Activated CD4-positive, alpha-beta T cell treated with anti-CD3 and anti-CD28 coated beads for 36 hours (primary cell): Measurements from ENCODE around the gene NCAM2. TPM values are rescaled to one million over a fixed set of nuclear protein-coding genes. Genes with fewer than 3 reads are reported as not detected.

Experiments used
- ATAC-seq: fragments of 200-7000 bp; cut with Tn5 transposase; one replicate; pipeline ENCODE4 v1.10.0; 2021; ENCODE audit warnings: mild to moderate bottlenecking, moderate library complexity
- CTCF ChIA-PET: fragments of 350-600 bp; sonication (Branson Sonifier 250); formaldehyde crosslinking; loops from one replicate; lab custom pipeline; 2021; ENCODE audit warnings: antibody characterized with exemption; lab: Charles Lee
- POLR2A ChIA-PET: fragments of 350-600 bp; sonication (Branson Sonifier 250); formaldehyde crosslinking; loops from one replicate; lab custom pipeline; 2021; ENCODE audit warnings: antibody characterized with exemption, inconsistent platforms; lab: Charles Lee
- DNase-seq: peaks from one replicate; pipeline ENCODE4 v3.0.0-alpha.2; 2020
- H3K27ac Mint-ChIP-seq: one replicate; pipeline ENCODE4 v1.8.0; 2021; ENCODE audit warnings: mixed read lengths
- H3K27me3 Mint-ChIP-seq: one replicate; pipeline ENCODE4 v1.8.0; 2021; ENCODE audit warnings: mixed read lengths
- H3K36me3 Mint-ChIP-seq: one replicate; pipeline ENCODE4 v1.8.0; 2021; ENCODE audit warnings: low read depth, mixed read lengths
- H3K4me1 Mint-ChIP-seq: one replicate; pipeline ENCODE4 v1.8.0; 2021; ENCODE audit warnings: mixed read lengths
- H3K4me3 Mint-ChIP-seq: one replicate; pipeline ENCODE4 v1.8.0; 2021; ENCODE audit warnings: mild to moderate bottlenecking, moderate library complexity, mixed read lengths
- H3K9me3 Mint-ChIP-seq: one replicate; pipeline ENCODE4 v1.8.0; 2021; ENCODE audit warnings: low read depth, mixed read lengths
- intact Hi-C, 2 experiments: fragments of 100-400 bp; cut with DNase I in 1 of 2; cut with micrococcal nuclease in 1 of 2; formaldehyde crosslinking; loops; one replicate each; pipeline versions ENCODE4 v1.14.2 to v1.15.1; 2022 to 2024; cut with DNase I, micrococcal nuclease
- total RNA-seq, 2 experiments: library from RNA; stranded (reverse); gene quantifications; one replicate each; pipeline ENCODE4 v1.2.3, GENCODE V29; 2021

NCAM2 gene
- total RNA-seq, 2 experiments from 2014 or later = not detected

DNA sequence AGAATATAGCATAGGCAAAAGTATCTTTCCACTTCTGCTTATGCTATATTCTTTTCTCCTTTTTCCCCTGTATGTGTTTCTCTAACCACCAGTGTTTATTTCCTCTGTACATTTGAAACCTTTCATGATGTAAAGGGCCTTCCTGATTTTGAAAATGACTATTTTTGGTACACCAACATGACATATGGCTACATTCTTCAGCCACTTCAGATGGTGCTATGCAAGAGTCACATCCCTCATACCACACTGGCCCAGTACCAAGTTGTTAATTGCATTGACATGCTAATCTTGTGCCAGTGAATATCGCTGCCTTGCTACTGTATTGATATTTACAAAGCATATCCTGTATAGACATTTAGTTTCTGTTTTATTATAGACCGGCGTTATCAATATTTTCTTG, 408.7 kb downstream of the NCAM2 start:
- Mint-ChIP-seq H3K9me3 (peaks cover 2% of the 10 kb centered on the region), H3K27ac (no peak overlapping the region), H3K36me3 (no peaks in the 10 kb centered on the region), H3K4me3 (no peak overlapping the region), H3K4me1 (no peaks in the 10 kb centered on the region), H3K27me3 (no peaks in the 10 kb centered on the region)
- CTCF ChIA-PET = no interaction called here
- intact Hi-C loops = no loop called here
- POLR2A ChIA-PET = no interaction called here
- DNase-seq = no peak
- ATAC-seq = no peak

DNA sequence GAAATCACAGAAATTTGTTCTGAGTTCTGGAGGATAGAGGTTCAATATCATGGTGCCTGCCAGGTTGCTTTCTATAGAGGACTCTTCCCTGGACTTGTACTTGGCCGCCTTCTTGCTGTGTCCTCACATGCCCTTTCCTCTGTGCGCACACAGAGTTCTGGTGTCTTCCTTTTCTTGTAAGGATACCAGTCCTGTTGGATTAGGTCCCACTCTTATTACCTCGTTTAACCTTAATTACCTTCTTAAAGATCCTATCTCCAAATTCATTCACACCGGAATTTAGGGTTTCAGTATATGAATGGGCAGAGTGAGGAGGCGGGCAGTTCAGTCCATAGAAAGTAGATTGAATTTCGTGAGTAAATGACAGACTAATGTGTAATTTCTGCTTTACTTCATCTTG, 413.9 kb downstream of the NCAM2 start:
- Mint-ChIP-seq H3K4me3 (no peak overlapping the region), H3K27me3 (no peaks in the 10 kb centered on the region), H3K27ac (no peak overlapping the region), H3K4me1 (no peaks in the 10 kb centered on the region), H3K36me3 (no peaks in the 10 kb centered on the region), H3K9me3 (peaks cover 11% of the 10 kb centered on the region)
- intact Hi-C loops = no loop called here
- ATAC-seq = no peak
- POLR2A ChIA-PET = no interaction called here
- CTCF ChIA-PET = no interaction called here
- no peak for DNase-seq

DNA sequence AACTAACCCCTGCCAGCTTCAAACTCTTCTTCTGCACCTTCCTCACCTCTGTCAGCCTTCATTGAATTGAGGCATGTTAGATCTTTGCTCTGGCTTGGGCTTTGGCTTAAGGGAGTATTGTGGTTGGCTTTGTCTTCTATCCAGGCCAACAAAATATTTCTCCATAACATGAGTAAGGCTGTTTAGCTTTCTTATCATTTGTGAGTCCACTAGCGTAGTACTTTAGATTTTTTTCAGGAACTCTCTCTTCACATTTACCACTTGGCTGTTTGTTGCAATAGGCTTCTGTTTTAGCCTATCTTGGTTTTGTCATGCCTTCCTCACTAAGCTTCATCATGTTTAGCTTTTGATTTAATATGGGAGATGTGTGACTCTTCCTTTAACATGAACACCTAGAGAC, 417.5 kb downstream of the NCAM2 start:
- no peak overlapping the region for H3K4me3 Mint-ChIP-seq
- ChIA-PET CTCF (no interaction called here), POLR2A (no interaction called here)
- no peak overlapping the region for H3K27ac Mint-ChIP-seq
- DNase-seq = no peak
- peaks cover 11% of the 10 kb centered on the region for H3K9me3 Mint-ChIP-seq
- H3K36me3 Mint-ChIP-seq = no peaks in the 10 kb centered on the region
- ATAC-seq = no peak
- no peaks in the 10 kb centered on the region for H3K4me1 Mint-ChIP-seq
- intact Hi-C loops = loop anchor here in 1 of 2 experiments (5.0 kb wide), 1 partner anchor 52 kb away; no protein-coding TSS in a partner anchor
- no peaks in the 10 kb centered on the region for H3K27me3 Mint-ChIP-seq

DNA sequence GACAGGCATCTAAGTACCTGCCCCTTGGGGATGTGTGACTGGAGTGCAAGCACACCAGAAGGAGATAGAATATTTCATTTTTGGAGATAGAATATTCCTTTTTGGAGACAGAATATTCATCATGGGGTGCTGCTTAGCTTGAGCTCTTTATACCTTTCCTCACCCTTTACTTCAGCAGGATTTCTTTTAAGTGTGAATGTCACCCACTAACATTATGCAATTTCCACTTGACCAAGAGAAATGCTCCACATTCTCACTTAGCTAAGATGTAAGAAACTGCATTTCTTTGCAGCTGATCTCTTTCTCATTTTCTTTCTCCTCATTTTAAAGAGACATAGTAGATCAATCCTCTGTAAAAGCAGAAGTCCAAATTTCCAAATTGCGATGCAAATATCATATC, 436.7 kb downstream of the NCAM2 start:
- intact Hi-C loops = no loop called here
- ATAC-seq (no peak), DNase-seq (no peak)
- no peaks in the 10 kb centered on the region for H3K36me3 Mint-ChIP-seq
- H3K4me1 Mint-ChIP-seq = peaks cover 2% of the 10 kb centered on the region
- no peak overlapping the region for H3K27ac Mint-ChIP-seq
- no peaks in the 10 kb centered on the region for H3K27me3 Mint-ChIP-seq
- peaks cover 4% of the 10 kb centered on the region for H3K9me3 Mint-ChIP-seq
- ChIA-PET POLR2A (interaction anchor here (0.5 kb wide), 1 partner anchor 732 kb away, joined by 4 read pairs; no protein-coding TSS in a partner anchor), CTCF (no interaction called here)
- H3K4me3 Mint-ChIP-seq = no peak overlapping the region

DNA sequence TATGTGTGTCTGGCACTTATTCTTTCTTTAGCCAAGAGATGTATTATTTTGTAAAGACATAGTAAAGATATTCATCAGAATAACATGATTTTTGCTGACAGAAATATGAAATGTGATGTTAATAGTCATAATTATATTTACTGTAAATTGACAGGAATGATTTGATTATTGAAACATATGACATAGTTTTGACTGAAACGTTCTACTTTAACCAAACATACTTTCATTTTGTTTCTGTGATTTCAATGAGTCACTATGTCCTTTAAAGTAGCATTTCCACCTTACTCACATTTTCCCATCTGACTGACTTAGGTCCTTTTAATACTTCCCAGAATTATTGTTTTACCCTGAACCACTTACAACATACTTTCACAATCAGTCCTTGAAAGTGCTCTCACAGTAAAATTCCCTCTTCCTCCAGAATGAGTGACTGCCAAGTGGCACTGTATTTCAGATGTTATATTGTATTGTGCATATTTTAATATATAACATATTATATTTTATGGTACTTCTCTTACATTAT, 437.9 kb downstream of the NCAM2 start:
- intact Hi-C loops = no loop called here
- H3K27ac Mint-ChIP-seq = no peak overlapping the region
- POLR2A ChIA-PET = no interaction called here
- H3K4me3 Mint-ChIP-seq = no peak overlapping the region
- CTCF ChIA-PET = interaction anchor here (0.7 kb wide), 1 partner anchor 1292 kb away, joined by 3 read pairs; no protein-coding TSS in a partner anchor
- peaks cover 2% of the 10 kb centered on the region for H3K4me1 Mint-ChIP-seq
- ATAC-seq (peak; percentile 12), DNase-seq (no peak)
- no peaks in the 10 kb centered on the region for H3K27me3 Mint-ChIP-seq
- no peaks in the 10 kb centered on the region for H3K36me3 Mint-ChIP-seq
- peaks cover 4% of the 10 kb centered on the region for H3K9me3 Mint-ChIP-seq

DNA sequence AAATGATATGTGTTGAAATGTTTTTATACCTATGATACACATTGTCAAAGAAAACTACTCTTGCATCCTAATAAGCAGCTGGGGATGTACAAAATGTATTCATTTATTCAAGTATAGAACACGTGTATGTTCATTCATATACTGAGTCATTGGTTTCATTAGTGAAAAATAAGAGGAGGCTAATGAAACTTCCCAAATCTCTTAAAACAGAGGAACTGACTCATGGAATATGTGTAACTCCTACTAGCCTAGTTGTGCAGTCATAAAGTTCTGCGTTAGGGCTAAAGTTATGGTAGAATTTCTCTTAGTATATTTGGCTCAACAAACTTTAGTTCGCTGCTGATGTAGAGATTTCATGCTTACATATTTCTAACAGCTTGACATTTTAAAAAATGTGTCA, 441.6 kb downstream of the NCAM2 start:
- peaks cover 10% of the 10 kb centered on the region for H3K9me3 Mint-ChIP-seq
- H3K4me1 Mint-ChIP-seq = peaks cover 2% of the 10 kb centered on the region
- ATAC-seq = no peak
- CTCF ChIA-PET = no interaction called here
- H3K27me3 Mint-ChIP-seq = no peaks in the 10 kb centered on the region
- intact Hi-C loops = no loop called here
- no peak overlapping the region for H3K4me3 Mint-ChIP-seq
- POLR2A ChIA-PET = no interaction called here
- H3K27ac Mint-ChIP-seq = no peak overlapping the region
- H3K36me3 Mint-ChIP-seq = no peaks in the 10 kb centered on the region
- no peak for DNase-seq

DNA sequence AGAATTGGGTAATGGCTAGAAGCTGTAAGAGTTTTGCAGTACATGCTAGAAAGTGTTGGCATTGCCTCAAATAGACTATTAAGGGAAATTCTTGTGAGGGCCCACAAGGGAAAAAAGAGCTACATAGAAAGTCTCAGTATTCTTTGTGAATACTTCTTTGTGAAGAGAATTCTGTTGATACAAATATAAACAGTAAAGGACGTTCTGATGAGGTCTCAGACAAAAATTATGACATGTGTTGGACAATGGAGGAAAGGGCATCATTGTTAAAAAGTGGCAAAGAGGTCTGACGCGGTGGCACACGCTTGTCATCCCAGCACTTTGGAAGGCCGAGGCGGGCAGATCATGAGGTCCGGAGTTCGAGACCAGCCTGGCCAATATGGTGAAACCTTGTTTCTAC, 458.9 kb downstream of the NCAM2 start:
- no peak for ATAC-seq
- no peak overlapping the region for H3K4me3 Mint-ChIP-seq
- H3K9me3 Mint-ChIP-seq = no peaks in the 10 kb centered on the region
- H3K27me3 Mint-ChIP-seq = no peaks in the 10 kb centered on the region
- no peaks in the 10 kb centered on the region for H3K36me3 Mint-ChIP-seq
- intact Hi-C loops = no loop called here
- no peak overlapping the region for H3K27ac Mint-ChIP-seq
- ChIA-PET CTCF (interaction anchor here (1.0 kb wide), 1 partner anchor 9 kb away, joined by 4 read pairs; no protein-coding TSS in a partner anchor), POLR2A (no interaction called here)
- DNase-seq = no peak
- no peaks in the 10 kb centered on the region for H3K4me1 Mint-ChIP-seq

DNA sequence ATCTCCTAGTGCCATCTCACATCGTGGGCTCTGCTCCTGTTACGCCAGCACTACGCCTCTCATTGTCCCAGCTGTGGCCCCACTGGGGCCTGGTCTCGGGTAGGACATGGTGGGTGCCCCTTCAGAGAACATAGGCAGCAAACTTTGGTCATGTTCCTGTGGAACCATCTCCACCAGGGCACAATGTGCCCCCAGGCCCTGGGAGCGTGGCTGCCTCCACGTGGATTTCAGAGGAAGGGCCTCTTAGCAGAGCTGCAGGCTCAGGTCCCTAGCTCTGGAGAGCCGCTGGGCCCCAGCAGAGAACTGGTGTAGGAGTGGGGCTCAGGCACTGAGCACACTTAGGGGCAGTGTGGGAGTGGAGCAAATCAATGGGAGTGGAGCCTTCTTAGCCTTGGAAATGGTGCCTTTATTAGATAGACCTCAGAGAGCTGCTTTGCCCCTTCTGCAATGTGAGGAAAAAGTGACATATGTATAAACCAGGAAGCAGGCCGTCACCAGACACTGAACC, 460.0 kb downstream of the NCAM2 start:
- ChIA-PET CTCF (no interaction called here), POLR2A (no interaction called here)
- intact Hi-C loops = no loop called here
- H3K4me3 Mint-ChIP-seq = no peak overlapping the region
- H3K27me3 Mint-ChIP-seq = no peaks in the 10 kb centered on the region
- no peak for ATAC-seq
- no peak overlapping the region for H3K27ac Mint-ChIP-seq
- no peak for DNase-seq
- H3K4me1 Mint-ChIP-seq = no peaks in the 10 kb centered on the region
- no peaks in the 10 kb centered on the region for H3K9me3 Mint-ChIP-seq
- H3K36me3 Mint-ChIP-seq = no peaks in the 10 kb centered on the region

DNA sequence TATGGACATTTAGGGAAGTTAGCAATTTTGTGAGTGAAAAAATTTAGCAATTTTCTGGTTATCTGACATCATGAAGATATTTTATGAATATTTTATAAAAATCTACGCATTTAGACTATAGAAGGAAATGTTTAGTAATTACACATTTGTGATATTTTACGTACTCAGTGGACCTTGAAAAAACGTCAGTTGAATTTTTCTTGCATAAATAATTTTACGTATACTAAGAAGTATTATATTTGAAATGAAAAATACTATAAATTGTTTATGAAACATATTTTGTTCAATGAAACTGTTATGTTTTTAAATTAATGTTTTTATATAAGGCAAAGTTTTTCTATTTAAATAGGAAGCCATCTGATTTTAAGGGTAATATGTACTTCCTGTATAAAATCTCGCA, 462.8 kb downstream of the NCAM2 start:
- intact Hi-C loops = no loop called here
- H3K4me3 Mint-ChIP-seq = no peak overlapping the region
- no peaks in the 10 kb centered on the region for H3K9me3 Mint-ChIP-seq
- H3K36me3 Mint-ChIP-seq = no peaks in the 10 kb centered on the region
- H3K4me1 Mint-ChIP-seq = no peaks in the 10 kb centered on the region
- H3K27ac Mint-ChIP-seq = no peak overlapping the region
- DNase-seq (no peak), ATAC-seq (no peak)
- no peaks in the 10 kb centered on the region for H3K27me3 Mint-ChIP-seq
- ChIA-PET CTCF (no interaction called here), POLR2A (no interaction called here)

DNA sequence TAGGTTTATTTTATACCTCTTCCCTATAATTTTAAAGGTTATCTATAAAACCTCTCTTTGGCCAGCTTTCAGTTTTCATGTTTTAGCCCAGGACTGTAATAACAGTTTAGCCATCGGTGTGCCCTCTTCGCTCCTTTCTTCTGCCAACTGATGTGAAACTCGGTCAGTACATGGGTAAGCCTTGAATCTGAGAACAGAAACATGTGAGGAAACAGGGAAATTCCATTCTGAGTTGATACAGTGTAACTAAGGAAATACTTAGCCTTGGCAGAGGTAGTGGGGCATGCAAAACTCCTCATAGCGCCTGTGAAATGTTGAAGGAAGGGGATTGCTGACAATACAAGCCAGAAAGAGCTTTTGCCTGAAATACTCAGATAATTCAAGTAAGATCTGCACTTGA, 465.2 kb downstream of the NCAM2 start:
- Mint-ChIP-seq H3K4me3 (no peak overlapping the region), H3K27ac (no peak overlapping the region), H3K36me3 (no peaks in the 10 kb centered on the region), H3K27me3 (no peaks in the 10 kb centered on the region), H3K4me1 (no peaks in the 10 kb centered on the region), H3K9me3 (no peaks in the 10 kb centered on the region)
- CTCF ChIA-PET = no interaction called here
- POLR2A ChIA-PET = no interaction called here
- ATAC-seq (no peak), DNase-seq (no peak)
- intact Hi-C loops = no loop called here

DNA sequence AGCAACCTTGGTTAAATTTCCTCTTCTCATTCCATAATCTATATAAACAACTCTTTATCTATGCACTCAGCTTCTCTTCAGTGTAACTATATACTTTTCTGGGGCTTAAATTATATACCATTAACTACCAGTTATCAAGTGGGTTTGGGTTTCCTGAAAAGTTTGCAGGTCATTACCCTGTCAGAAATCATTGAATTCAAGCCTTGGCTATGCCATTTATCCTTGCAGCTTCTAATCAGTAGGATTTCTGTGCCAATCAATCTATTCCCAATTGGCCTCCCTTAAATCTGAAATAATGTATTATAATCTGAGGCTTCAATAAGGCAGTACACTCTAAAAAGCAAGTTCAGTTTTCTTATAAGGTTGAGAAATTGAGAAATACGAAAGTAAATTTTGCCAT, 466.5 kb downstream of the NCAM2 start:
- Mint-ChIP-seq H3K9me3 (no peaks in the 10 kb centered on the region), H3K27me3 (no peaks in the 10 kb centered on the region), H3K4me3 (no peak overlapping the region), H3K27ac (no peak overlapping the region), H3K4me1 (no peaks in the 10 kb centered on the region), H3K36me3 (no peaks in the 10 kb centered on the region)
- ChIA-PET CTCF (no interaction called here), POLR2A (no interaction called here)
- ATAC-seq (no peak), DNase-seq (no peak)
- intact Hi-C loops = loop anchor here in 1 of 2 experiments (5.0 kb wide), 1 partner anchor 47 kb away; no protein-coding TSS in a partner anchor

DNA sequence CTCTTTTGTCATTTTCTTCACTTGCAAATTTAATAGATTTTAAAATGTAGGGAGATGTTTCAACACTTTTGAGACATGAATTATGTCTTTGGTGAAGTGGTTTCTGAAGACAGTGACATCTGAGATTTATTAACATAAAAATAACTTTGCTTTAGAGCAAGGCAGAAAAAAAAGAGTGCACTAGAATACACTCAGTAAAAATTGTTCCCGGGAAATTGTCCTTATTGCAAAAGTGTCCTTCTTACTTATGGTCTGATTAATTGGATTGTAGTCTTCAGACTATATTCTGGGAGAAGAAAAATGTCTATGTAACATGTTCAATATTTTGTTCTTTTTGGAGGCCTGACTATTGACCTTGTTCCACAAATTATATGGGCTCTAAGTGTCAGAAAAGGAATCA, 468.5 kb downstream of the NCAM2 start:
- intact Hi-C loops = loop anchor here in 1 of 2 experiments (5.0 kb wide), 1 partner anchor 49 kb away; no protein-coding TSS in a partner anchor
- Mint-ChIP-seq H3K27ac (no peak overlapping the region), H3K36me3 (no peaks in the 10 kb centered on the region), H3K4me1 (no peaks in the 10 kb centered on the region), H3K4me3 (no peak overlapping the region), H3K27me3 (no peaks in the 10 kb centered on the region), H3K9me3 (no peaks in the 10 kb centered on the region)
- POLR2A ChIA-PET = no interaction called here
- DNase-seq (no peak), ATAC-seq (no peak)
- CTCF ChIA-PET = interaction anchor here (0.8 kb wide), 1 partner anchor 10 kb away, joined by 4 read pairs; no protein-coding TSS in a partner anchor
